ENCODE measurements around the gene MRAP2.
"Not testable (repeated sequence)": the region's sequence is repeated elsewhere in the genome, so short reads cannot be mapped to it uniquely, and the experiment has no call there.

Gene MRAP2

GRCh38 chr6:84033523-84034451 is at the start of gene MRAP2:
MRAP2 (plus strand) TSS chr6:84033772; CDS start chr6:84055319, 21,547 bp downstream.
- DNase-seq, result no peak

- DNase-seq, result no peak
These were observed 49.2 kb upstream of the MRAP2 start for GRCh38 chr6:83984411-83984810.

- DNase-seq, result no peak
These were observed 48.3 kb upstream of the MRAP2 start for GRCh38 chr6:83985308-83985713.

DNA sequence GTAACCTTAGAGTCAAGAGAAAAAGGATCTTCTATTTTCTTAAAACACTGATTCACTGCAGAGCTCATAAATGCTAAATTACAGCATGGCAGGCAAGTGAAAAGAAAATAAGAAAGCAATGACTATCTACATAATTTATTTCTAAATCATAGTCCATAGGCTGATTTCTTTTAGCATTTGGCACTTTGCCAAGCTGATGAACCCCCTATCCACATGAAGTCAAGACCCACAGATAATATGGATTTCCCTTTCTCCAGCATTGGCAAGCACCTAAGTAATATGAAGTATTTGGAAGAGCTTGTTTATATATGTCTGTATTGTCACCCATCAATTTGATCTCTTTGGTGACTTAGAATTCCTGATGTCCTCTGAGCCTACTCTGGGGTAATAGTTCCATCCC is 47.9 kb upstream of the MRAP2 start:
- DNase-seq, result no peak

- DNase-seq, result no peak
These were observed 35.5 kb upstream of the MRAP2 start for GRCh38 chr6:83998021-83998584.

GRCh38 chr6:84001119-84001518 is 32.5 kb upstream of the MRAP2 start:
- no peak for DNase-seq

DNA sequence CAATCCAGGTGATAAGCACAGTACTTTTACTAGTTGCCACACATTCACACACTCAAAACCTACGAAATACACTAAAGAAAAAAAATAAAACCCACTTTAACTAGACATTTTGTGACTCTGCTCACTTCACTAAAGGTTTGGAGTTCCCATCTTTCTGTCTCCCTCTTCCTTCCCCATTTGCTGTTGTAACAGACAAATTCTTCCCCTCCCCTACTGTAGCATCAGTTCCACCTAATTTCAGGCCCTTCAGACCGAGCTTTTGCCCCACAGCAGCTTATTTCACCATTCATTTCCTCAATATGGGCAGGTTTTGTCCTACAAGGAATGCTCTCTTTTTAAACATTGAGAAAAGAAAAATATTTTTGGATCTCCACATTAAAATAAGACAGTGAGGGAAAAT is 31.3 kb upstream of the MRAP2 start:
- no peak for DNase-seq

DNA sequence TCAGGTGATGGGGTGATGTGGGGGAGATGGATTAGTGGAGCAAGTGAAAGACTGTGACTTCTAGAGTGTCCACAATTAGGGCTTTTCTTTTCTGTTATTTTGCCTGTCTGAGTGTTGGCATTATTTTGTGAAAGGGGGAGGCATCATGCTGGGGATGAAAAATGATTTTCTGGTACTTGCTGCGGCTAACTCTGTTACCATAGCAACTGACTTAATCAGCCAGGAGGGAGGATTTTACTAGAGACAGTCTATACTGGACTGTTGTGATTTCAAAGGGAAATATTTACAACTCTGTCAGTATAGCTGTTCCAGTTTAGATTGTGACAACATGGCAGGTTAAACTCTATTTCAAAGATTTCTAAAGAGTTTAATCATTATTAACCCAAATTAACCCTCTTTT is 30.4 kb upstream of the MRAP2 start:
- no peak for DNase-seq

DNA sequence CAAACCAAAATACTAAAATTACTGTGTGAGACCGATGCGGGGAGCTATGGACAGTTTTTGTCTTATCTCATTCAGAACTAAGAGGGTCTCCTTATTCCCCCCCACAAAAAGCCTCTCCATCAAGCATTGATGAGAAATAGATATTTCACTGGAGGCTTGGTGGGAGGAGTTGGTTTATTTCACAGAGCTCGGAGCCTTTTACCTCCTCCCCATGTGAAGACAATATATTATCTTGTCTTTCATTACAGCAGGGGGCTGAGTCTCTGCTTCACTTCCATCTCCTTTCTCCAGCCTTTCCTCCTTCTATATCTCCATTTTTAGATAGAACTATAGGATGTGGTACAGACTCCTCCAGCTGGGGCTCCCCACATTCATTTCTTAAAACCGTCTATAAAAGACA is 29.9 kb upstream of the MRAP2 start:
- DNase-seq, result no peak

DNA sequence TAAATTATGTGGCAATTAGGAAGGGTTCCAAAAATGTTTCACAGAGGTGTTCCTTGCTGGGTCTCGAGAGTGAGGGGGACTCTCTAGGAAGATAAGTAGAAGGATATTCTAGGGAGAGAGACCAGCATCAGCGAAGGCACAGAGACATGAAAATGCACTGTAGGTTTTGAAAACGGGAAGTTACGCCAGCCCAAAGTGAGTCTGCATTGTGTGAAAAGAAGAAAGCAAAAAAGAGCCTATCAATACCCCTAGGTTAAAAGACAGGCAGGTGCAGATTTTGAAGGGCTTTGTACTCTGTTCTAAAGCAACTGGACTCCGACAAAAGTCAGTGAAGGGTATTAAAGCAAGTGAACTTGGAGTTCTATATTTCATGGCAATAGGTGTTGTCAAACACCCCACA is 25.7 kb upstream of the MRAP2 start:
- DNase-seq, result no peak

DNA sequence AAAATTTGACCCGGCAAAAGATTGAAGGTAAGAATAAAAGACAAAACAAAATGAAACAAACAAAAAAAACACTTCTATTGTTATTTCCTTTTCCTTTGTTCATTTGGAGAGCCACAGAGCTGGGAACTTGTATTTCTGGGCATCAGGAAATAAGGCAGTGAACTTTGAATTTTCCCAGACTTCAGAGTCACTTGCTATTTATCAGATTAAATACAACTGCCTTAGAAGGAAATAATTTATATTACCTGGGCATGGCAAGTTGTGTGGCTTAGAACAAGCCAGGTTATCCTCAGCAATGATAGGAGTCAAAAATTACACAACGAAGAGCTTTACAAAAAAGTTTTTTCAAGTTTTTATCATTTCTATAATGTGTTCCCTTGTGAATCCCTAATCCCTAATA is 20.2 kb upstream of the MRAP2 start:
- no peak for DNase-seq

DNA sequence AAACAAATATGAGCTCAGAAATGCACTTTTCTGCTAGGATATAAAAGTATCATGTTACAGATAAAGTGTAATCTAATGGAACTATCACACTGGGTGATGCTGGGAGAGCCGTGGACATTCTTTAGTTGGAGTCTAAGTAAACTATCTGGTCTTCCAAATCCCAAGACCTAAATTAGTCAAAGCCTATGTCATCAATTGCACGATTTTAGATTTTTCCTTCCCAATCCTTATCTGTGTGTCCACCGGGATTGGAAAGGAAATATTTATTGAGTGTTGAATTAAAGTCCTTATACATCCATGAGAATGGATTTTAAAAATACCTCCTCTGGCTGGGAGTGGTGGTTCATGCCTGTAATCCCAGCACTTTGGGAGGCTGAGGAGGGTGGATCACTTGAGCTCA is 19.6 kb upstream of the MRAP2 start:
- DNase-seq, result no peak

DNA sequence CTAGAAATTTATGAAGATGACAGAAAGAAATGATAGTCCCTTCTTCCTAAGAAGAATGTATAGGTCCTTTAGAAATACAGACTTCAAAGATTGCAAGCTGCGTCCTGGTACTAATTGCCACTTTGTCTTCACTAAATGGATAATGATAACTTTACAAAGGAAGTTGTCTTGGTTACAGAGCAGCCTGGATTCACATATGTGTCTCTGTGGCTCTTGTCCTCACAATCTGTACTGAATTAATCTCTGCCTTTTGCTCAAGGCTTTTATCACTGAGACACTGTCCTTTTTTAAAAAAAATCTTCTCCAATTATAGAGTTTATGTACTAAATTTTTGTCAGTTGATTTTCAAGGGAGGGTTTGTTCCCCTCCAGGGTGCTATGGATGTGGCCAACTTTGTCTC is 17.5 kb upstream of the MRAP2 start:
- DNase-seq, result no peak

- DNase-seq, result no peak
These were observed 15.7 kb upstream of the MRAP2 start for GRCh38 chr6:84017709-84018452.

GRCh38 chr6:84018453-84019061 is 15.0 kb upstream of the MRAP2 start:
- no peak for DNase-seq

- DNase-seq, result no peak
These were observed 14.3 kb upstream of the MRAP2 start for GRCh38 chr6:84019141-84019841.

GRCh38 chr6:84019842-84020211 is 13.7 kb upstream of the MRAP2 start:
- no peak for DNase-seq

GRCh38 chr6:84021625-84022024 is 11.9 kb upstream of the MRAP2 start:
- no peak for DNase-seq

- peak; percentile 61 for DNase-seq
These were observed 6.8 kb upstream of the MRAP2 start for GRCh38 chr6:84026721-84027164.

- peak; percentile 94 for DNase-seq
These were observed 6.0 kb upstream of the MRAP2 start for GRCh38 chr6:84027340-84028181.

DNA sequence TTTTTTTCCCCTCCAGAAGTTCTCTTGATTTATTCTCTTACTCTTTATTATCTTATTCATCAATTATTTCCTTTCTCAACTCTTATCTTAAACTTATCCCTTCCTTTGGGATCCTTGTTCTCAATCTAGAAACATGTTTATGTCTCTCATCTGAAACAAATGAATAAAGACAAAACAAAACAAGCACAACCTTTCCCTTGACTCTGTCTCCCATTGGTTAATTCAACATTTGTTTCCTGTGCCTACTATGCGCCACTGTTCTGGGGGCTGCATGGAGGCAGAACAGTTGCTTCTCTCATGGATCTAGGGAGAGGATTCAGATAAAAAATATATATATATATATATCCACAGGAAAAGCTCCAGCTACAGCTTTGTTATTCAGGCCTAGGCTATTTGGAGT is 5.2 kb upstream of the MRAP2 start:
- DNase-seq, result no peak

GRCh38 chr6:84032000-84032399 is 1.6 kb upstream of the MRAP2 start:
- DNase-seq, result not testable (repeated sequence)

Data from NCI-H446 treated with DMSO at 0.1 percent for 48 hours (cell line).